Esophagus mucosa (tissue), 1 donor: Measurements from ENCODE around the gene GPR158. TPM values are rescaled to one million over a fixed set of nuclear protein-coding genes. Genes with fewer than 3 reads are reported as not detected.

Experiments used
- ATAC-seq: fragments of 200-7000 bp; cut with Tn5 transposase; one replicate; pipeline ENCODE4 v1.9.1; 2020
- total RNA-seq: library from RNA; stranded (reverse); gene quantifications from one replicate; pipeline ENCODE4 v1.2.4, GENCODE V29; 2023
- donor health status: DM: yes; HTN: yes; CAD: no.

The GPR158 gene
- total RNA-seq, 1 donor from 2014 or later, result not detected

- ATAC-seq, result no peak
Observed at GRCh38 chr10:25604591-25604990, 429.8 kb downstream of the GPR158 start.

- peak; percentile 75 for ATAC-seq
Observed at GRCh38 chr10:25614652-25615051, 439.9 kb downstream of the GPR158 start.

GRCh38 chr10:25615926-25616325 is 441.1 kb downstream of the GPR158 start:
- no peak for ATAC-seq

GRCh38 chr10:25616903-25617592 is 442.2 kb downstream of the GPR158 start:
- no peak for ATAC-seq

GRCh38 chr10:25627606-25628005 is 452.8 kb downstream of the GPR158 start:
- no peak for ATAC-seq

- ATAC-seq, result no peak
Observed at GRCh38 chr10:25629333-25629732, 454.5 kb downstream of the GPR158 start.

GRCh38 chr10:25631471-25631870 is 456.7 kb downstream of the GPR158 start:
- ATAC-seq, result no peak

GRCh38 chr10:25632802-25633201 is 458.0 kb downstream of the GPR158 start:
- no peak for ATAC-seq

- no peak for ATAC-seq
Observed at GRCh38 chr10:25633542-25633941, 458.7 kb downstream of the GPR158 start.

- no peak for ATAC-seq
Observed at GRCh38 chr10:25639646-25640045, 464.8 kb downstream of the GPR158 start.

GRCh38 chr10:25641595-25641994 is 466.8 kb downstream of the GPR158 start:
- no peak for ATAC-seq

- no peak for ATAC-seq
Observed at GRCh38 chr10:25642721-25643120, 467.9 kb downstream of the GPR158 start.

GRCh38 chr10:25646371-25646770 is 471.6 kb downstream of the GPR158 start:
- ATAC-seq, result no peak

GRCh38 chr10:25651534-25651933 is 476.7 kb downstream of the GPR158 start:
- ATAC-seq, result no peak

Other genes with a start within 250 kb of the GPR158 start
- 2.1 TPM for gene PRTFDC1, start 222.4 kb upstream of the GPR158 start, total RNA-seq
- not detected for gene ENKUR, start 158.8 kb upstream of the GPR158 start, total RNA-seq
- gene THNSL1, start 158.4 kb upstream of the GPR158 start, total RNA-seq, result 2.0 TPM